IMR-90 (cell line): ENCODE results near the gene STARD4. TPM values are rescaled to one million over a fixed set of nuclear protein-coding genes. Genes with fewer than 3 reads are reported as not detected.

ENCODE experiments used
- ATAC-seq: fragments of 200-7000 bp; cut with Tn5 transposase; 2 replicates; pipeline ENCODE4 v1.9.1; 2020; ENCODE audit warnings: low read depth, mild to moderate bottlenecking, moderate library complexity
- BruUV-seq: library from RNA; stranded (reverse); fragments of 400-500 nt; replicated peaks from 2 replicates; lab custom pipeline; 2021; lab: Mats Ljungman, UMichigan
- CTCF ChIA-PET: fragments of 300-600 bp; formaldehyde crosslinking; extraction: SDS; loops from one replicate; lab custom pipeline; 2021; ENCODE audit warnings: antibody characterized with exemption; lab: Yijun Ruan, JAX
- POLR2A ChIA-PET: fragments of 300-600 bp; sonication (Branson Sonifier 250); formaldehyde crosslinking; loops from one replicate; lab custom pipeline; 2022; ENCODE audit warnings: antibody characterized with exemption; ENCODE audit not compliant: unreplicated experiment; lab: Charles Lee
- DNase-seq: peaks from one replicate; pipeline ENCODE4 v3.0.0; 2013
- H2AFZ ChIP-seq: replicated peaks from 2 replicates; pipeline ENCODE3; 2013; ENCODE audit warnings: low read length, mild to moderate bottlenecking; ENCODE audit not compliant: poor library complexity
- H2AK5ac ChIP-seq: 2 replicates; pipeline ENCODE4 v1.6.1; 2013; ENCODE audit warnings: low read depth, low read length, inconsistent platforms
- H2AK9ac ChIP-seq: replicated peaks from 2 replicates; pipeline ENCODE3; 2013; ENCODE audit warnings: mild to moderate bottlenecking, low read depth, low read length, moderate library complexity; ENCODE audit not compliant: poor library complexity
- H2BK120ac ChIP-seq: 2 replicates; pipeline ENCODE4 v1.6.1; 2013; ENCODE audit warnings: low read depth, low read length, inconsistent platforms
- H2BK15ac ChIP-seq: 3 replicates; pipeline ENCODE4 v1.6.1; 2013; ENCODE audit warnings: low read depth, low read length, inconsistent platforms
- H2BK20ac ChIP-seq: 2 replicates; pipeline ENCODE4 v1.6.1; 2013; ENCODE audit warnings: low read depth, mild to moderate bottlenecking, inconsistent platforms, low read length, moderate library complexity
- H2BK5ac ChIP-seq: 2 replicates; pipeline ENCODE4 v1.6.1; 2013; ENCODE audit warnings: mild to moderate bottlenecking, low read depth, low read length, inconsistent platforms; ENCODE audit not compliant: poor library complexity, severe bottlenecking
- H3K14ac ChIP-seq: replicated peaks from 2 replicates; pipeline ENCODE4 v1.6.1; 2013; ENCODE audit warnings: low read depth, low read length, inconsistent platforms
- H3K18ac ChIP-seq: 2 replicates; pipeline ENCODE4 v1.6.1; 2013; ENCODE audit warnings: low read depth, low read length, control low read depth
- H3K23ac ChIP-seq: 2 replicates; pipeline ENCODE4 v1.6.1; 2013; ENCODE audit warnings: low read depth, low read length, inconsistent platforms
- H3K27ac ChIP-seq: 2 replicates; pipeline ENCODE4 v1.5.1; 2013; ENCODE audit warnings: mild to moderate bottlenecking, control low read depth, low read length; ENCODE audit not compliant: insufficient read depth
- H3K27me3 ChIP-seq: 2 replicates; pipeline ENCODE4 v1.6.1; 2013; ENCODE audit warnings: low read length; ENCODE audit not compliant: control insufficient read depth, insufficient read depth
- H3K36me3 ChIP-seq: 2 replicates; pipeline ENCODE4 v1.6.1; 2013; ENCODE audit warnings: low read length, mixed read lengths; ENCODE audit not compliant: control insufficient read depth, insufficient read depth
- H3K4ac ChIP-seq: 2 replicates; pipeline ENCODE4 v1.6.1; 2013; ENCODE audit warnings: low read depth, low read length, inconsistent platforms
- H3K4me1 ChIP-seq: 2 replicates; pipeline ENCODE4 v1.6.1; 2013; ENCODE audit warnings: low read length, mixed read lengths; ENCODE audit not compliant: control insufficient read depth, insufficient read depth
- H3K4me2 ChIP-seq: 2 replicates; pipeline ENCODE4 v1.6.1; 2013; ENCODE audit warnings: low read depth, mild to moderate bottlenecking, control low read depth, low read length, moderate library complexity
- H3K4me3 ChIP-seq: 2 replicates; pipeline ENCODE4 v1.5.1; 2013; ENCODE audit warnings: low read depth, mild to moderate bottlenecking, control low read depth, low read length, moderate library complexity; ENCODE audit not compliant: insufficient read depth
- H3K56ac ChIP-seq: 2 replicates; pipeline ENCODE4 v1.6.1; 2013; ENCODE audit warnings: low read length, inconsistent platforms; ENCODE audit not compliant: insufficient read depth; ENCODE audit errors: extremely low read depth
- H3K79me1 ChIP-seq, 2 experiments: 2 replicates each; pipeline ENCODE4 v1.6.1; 2013; ENCODE audit warnings: low read length in 2 of 2, inconsistent platforms in 1 of 2, low read depth in 1 of 2
- H3K9ac ChIP-seq: 2 replicates; pipeline ENCODE4 v1.6.1; 2013; ENCODE audit warnings: low read depth, low read length, control low read depth
- H3K9me1 ChIP-seq: 2 replicates; pipeline ENCODE4 v1.6.1; 2013; ENCODE audit warnings: low read length, inconsistent platforms; ENCODE audit not compliant: insufficient read depth
- H3K9me3 ChIP-seq: 2 replicates; pipeline ENCODE4 v1.6.1; 2013; ENCODE audit warnings: low read length; ENCODE audit not compliant: control insufficient read depth, insufficient read depth
- H4K20me1 ChIP-seq: 2 replicates; pipeline ENCODE4 v1.6.1; 2013; ENCODE audit warnings: low read length, inconsistent platforms; ENCODE audit not compliant: insufficient read depth
- H4K5ac ChIP-seq: 2 replicates; pipeline ENCODE4 v1.6.1; 2013; ENCODE audit warnings: mild to moderate bottlenecking, low read depth, low read length, control low read depth
- H4K8ac ChIP-seq, 2 experiments: 2 replicates each; pipeline ENCODE4 v1.6.1; 2013; ENCODE audit warnings: low read depth in 2 of 2, low read length in 2 of 2, control low read depth in 1 of 2, inconsistent platforms in 1 of 2
- H4K91ac ChIP-seq: 2 replicates; pipeline ENCODE4 v1.6.1; 2013; ENCODE audit warnings: low read depth, low read length, inconsistent platforms; ENCODE audit not compliant: insufficient read depth
- USF2 ChIP-seq: fragments of 150-350 bp; IDR thresholded peaks from 2 replicates; pipeline ENCODE4 v1.6.1; 2017; ENCODE audit warnings: mild to moderate bottlenecking, antibody characterized with exemption, low read length, low read depth
- WGBS, 2 experiments: methylation state at CpG; one replicate each; pipeline versions ENCODE4 v1.1.5 to v1.1.7; 2013; ENCODE audit warnings: missing lambda C conversion rate in 2 of 2; ENCODE audit not compliant: insufficient read length in 1 of 2; ENCODE audit errors: extremely low coverage in 2 of 2; 5-methylcytosine and 5-hydroxymethylcytosine counted together
- dilution Hi-C: fragments of 300-500 bp; cut with HindIII; formaldehyde crosslinking; loops from one replicate; pipeline ENCODE4 v1.14.3; 2018; ENCODE audit warnings: low sequenced_read_pairs; ENCODE audit not compliant: unreplicated experiment
- in situ Hi-C: fragments of 300-500 bp; cut with MboI; formaldehyde crosslinking; loops from 3 replicates; pipeline ENCODE4 v1.14.3; 2019; ENCODE audit warnings: low sequenced_read_pairs, inconsistent platforms, mixed read lengths
- intact Hi-C: fragments of 100-400 bp; cut with micrococcal nuclease; formaldehyde crosslinking; loops from 2 replicates; pipeline ENCODE4 v1.10.0; 2022
- polyA plus RNA-seq, 3 experiments: library from polyadenylated mRNA; depleted of rRNA; stranded (reverse); fragments of >200 nt; gene quantifications; 2 replicates each; pipeline ENCODE4 v1.2.3, GENCODE V29; 2012; ENCODE audit warnings: low replicate concordance in 1 of 3
- total RNA-seq: library from RNA; depleted of rRNA; stranded (reverse); fragments of >200 nt; gene quantifications from 2 replicates; pipeline ENCODE4 v1.2.3, GENCODE V29; 2012

STARD4 gene
- total and polyA plus RNA-seq, 2 of the 4 experiments (the other 2 are of a cell fraction), result 21.5 to 30.3 TPM

- Histone ChIP-seq H4K20me1 (no peaks in the 10 kb centered on the region), H2AK5ac (no peak overlapping the region), H2AK9ac (no peak overlapping the region), H3K27me3 (no peaks in the 10 kb centered on the region), H3K79me1 (no peaks in the 10 kb centered on the region), H3K27ac (no peak overlapping the region), H4K91ac (no peak overlapping the region), H2BK5ac (no peak overlapping the region), H2BK20ac (no peak overlapping the region), H4K8ac (no peak overlapping the region), H3K4me2 (no peak overlapping the region), H3K56ac (no peak overlapping the region), H4K5ac (no peak overlapping the region), H3K36me3 (no peaks in the 10 kb centered on the region), H3K14ac (no peak overlapping the region), H3K23ac (no peak overlapping the region), H3K18ac (no peak overlapping the region), H3K4ac (no peak overlapping the region), H2BK120ac (no peak overlapping the region), H2BK15ac (no peak overlapping the region), H3K9ac (no peak overlapping the region), H2AFZ (no peak overlapping the region), H3K4me1 (no peaks in the 10 kb centered on the region), H3K9me3 (no peaks in the 10 kb centered on the region), H3K4me3 (no peak overlapping the region), H3K9me1 (no peaks in the 10 kb centered on the region)
- DNase-seq, result no peak
- CTCF ChIA-PET, result interaction anchor here (0.6 to 2.1 kb wide), 10 partner anchors 8 to 518 kb away, joined by 3 to 14 read pairs (median 4); no protein-coding TSS in a partner anchor
- POLR2A ChIA-PET, result no interaction called here
- intact Hi-C loops, result loop anchor here (5.0 kb wide), 1 partner anchor 305 kb away; no protein-coding TSS in a partner anchor
- no peak for TF ChIP-seq USF2
- no CpG with 5 or more reads among the region's 2 CpGs for WGBS, 2 experiments
- no TSS peak for BruUV-seq
- ATAC-seq, result no peak
- in situ Hi-C loops, result loop anchor here (10.0 to 25.0 kb wide), 2 partner anchors 297 to 700 kb away; no protein-coding TSS in a partner anchor
- dilution Hi-C loops, result no loop called here
Observed at GRCh38 chr5:111461934-111462333, 50.4 kb downstream of the STARD4 start.
